ENCODE results near the gene DNAH8.

GRCh38 chr6:39055661-39056060 is 340.6 kb downstream of the DNAH8 start:
- TF ChIP-seq, protein P1, sequence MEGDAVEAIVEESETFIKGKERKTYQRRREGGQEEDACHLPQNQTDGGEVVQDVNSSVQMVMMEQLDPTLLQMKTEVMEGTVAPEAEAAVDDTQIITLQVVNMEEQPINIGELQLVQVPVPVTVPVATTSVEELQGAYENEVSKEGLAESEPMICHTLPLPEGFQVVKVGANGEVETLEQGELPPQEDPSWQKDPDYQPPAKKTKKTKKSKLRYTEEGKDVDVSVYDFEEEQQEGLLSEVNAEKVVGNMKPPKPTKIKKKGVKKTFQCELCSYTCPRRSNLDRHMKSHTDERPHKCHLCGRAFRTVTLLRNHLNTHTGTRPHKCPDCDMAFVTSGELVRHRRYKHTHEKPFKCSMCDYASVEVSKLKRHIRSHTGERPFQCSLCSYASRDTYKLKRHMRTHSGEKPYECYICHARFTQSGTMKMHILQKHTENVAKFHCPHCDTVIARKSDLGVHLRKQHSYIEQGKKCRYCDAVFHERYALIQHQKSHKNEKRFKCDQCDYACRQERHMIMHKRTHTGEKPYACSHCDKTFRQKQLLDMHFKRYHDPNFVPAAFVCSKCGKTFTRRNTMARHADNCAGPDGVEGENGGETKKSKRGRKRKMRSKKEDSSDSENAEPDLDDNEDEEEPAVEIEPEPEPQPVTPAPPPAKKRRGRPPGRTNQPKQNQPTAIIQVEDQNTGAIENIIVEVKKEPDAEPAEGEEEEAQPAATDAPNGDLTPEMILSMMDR (IDR thresholded peaks at IDR 0.05 in 8 of 11, conservative IDR thresholded peaks at IDR 0.05 in 3 of 11): no peak
- no peak for TF ChIP-seq POLR2A (IDR thresholded peaks at IDR 0.05)
- TF ChIP-seq POLR2AphosphoS5 (IDR thresholded peaks at IDR 0.05): no peak

Data from spleen (tissue), 7 donors.